ENCODE measurements around the gene CHMP2B.

DNA sequence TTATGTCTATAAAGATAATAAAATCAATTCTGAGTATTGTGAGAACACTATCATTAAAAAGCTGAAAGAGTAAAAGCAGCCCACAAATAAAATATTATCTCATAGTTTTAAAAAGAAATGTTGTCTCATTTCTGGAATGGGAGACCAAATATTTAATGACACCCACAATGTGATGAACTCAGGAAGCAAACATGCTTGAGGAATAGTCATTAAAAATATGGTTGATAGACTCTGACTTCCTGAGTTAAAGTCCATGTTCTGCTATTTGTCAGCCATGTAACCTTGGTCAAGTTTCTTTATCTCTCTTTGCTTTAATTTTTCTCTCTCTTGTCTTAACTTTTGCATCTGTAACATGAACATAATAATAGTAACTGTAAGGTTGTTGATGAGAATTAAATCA is 35.5 kb upstream of the CHMP2B start:
- TF ChIP-seq CTCF (conservative IDR thresholded peaks at IDR 0.05) (no peak), ZFX (IDR thresholded peaks at IDR 0.05) (no peak)
